Measurements from ENCODE around the gene PIGZ.

Gene PIGZ

DNA sequence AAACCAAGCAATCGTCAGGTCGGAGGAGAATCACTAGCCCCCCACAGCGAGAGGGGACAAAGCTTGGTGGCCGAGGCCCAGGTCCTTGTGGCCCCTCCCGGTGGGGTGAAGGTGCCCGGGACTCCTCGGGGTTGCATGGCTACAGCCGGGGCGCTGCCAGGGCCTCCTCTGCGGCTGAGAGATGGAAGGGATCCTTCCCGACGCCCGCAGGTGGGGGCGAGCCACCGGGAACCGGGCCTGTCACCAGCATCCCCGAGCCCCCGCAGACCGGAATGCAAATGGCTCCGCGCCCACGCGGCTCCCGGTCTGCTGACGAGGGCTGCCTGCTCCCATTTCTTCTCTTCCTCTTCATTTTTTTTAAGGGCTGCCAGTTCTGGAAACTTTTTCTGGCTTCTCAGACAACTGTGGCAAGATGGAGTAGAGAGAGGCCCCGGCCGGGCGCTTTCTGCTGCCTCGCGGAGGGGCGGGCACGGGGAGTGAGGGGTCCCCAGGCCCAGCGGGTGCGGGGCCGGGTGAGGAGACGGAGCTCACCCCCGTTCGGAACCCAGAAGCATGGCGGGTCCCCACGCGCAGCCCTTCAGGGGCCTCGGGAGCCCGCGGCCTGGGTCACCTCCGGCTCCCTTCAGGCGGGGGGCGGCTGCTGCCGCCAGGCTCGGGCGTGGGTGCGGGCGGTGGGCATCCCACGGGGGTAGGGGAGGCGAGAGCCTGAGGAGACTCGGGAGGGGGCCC lies 33.5 kb upstream of the PIGZ start:
- no peak for DNase-seq (ENCODE audit: low read depth)

DNA sequence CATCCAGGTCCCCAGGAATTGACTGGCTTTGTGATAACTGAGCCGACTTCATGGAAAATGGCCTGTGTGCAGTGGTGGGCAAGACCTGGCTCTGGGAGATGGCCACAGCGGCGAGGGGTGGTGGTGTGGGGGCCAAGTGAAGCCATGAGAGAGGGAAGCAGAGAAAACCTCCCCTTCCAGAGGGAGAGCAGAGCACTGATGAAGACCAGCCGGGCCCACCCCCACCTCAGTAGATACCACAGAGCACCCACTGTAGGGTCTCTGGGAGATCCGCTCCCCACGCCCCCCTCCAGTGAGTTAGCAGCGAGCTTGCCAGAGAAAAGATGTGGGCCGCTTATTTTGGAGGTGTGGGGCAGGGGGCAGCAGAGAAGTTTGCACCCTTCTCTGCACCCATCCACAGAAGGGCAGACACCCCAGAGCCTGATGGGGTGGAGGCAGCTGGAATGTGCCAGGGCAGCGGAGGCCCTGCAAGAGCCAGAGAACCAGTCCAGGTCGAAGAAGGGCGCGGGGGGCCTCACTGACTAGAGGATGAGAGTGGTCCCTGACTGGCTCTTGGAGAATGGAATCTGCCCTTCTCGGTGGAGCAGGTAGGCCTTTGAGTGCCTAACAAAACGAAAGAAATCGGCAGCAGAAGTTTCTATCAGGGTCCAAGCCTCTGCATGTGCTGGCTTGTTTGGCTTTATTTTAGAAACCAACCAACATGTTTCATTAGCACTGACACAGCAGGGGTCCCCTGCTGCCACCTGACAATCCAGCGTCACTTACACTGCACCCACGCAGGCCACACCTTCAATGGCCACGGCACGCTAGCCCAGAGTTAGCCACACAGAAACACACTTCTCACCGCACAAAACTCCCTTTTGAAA lies 32.7 kb upstream of the PIGZ start:
- no peak for DNase-seq (ENCODE audit: low read depth)

GRCh38 chr3:197000211-197000610 lies 31.6 kb upstream of the PIGZ start:
- no peak for DNase-seq (ENCODE audit: low read depth)

DNA sequence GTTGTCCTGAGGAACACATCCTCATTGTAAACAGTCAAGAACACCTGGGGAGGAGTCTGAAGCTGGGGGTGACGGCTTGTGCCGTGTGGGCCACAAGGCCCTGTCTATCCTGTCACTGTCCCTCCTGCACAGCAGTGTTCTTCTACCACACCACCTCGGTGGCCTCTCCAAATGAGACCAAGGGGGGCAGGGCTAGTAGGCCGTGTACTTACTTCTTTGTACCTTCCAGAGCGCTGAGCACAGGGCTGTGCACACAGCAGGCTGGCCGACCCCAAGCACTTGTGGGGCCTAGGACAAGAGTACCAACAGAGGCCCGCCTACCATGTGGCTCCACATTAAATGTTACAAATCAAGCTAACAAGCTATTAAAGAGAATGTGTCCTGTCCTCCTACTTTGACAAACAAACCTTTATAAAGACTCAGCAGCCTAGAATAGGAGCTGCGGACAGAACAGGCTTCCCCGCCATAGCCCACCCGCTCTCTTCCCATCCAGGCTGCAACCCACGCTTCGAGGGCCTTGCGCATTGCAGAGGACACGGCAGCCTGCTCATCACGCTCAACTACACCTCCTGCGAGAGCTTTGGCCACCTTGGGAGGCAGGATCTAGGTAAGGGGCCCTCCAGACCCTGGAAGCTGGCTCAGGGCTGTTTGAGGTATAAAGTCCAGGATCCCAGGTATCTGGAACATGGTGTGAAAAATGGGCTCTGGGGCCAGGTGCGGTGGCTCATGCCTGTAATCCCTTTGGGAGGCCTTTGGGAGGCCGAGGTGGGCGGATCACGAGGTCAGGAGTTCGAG lies 30.5 kb upstream of the PIGZ start:
- no peak for DNase-seq (ENCODE audit: low read depth)

- DNase-seq (ENCODE audit: low read depth), result no peak
Measured at GRCh38 chr3:196997311-196997710, 28.7 kb upstream of the PIGZ start.

- DNase-seq (ENCODE audit: low read depth), result no peak
Measured at GRCh38 chr3:196996454-196997265, 28.0 kb upstream of the PIGZ start.

- no peak for DNase-seq (ENCODE audit: low read depth)
Measured at GRCh38 chr3:196995646-196996355, 27.2 kb upstream of the PIGZ start.

DNA sequence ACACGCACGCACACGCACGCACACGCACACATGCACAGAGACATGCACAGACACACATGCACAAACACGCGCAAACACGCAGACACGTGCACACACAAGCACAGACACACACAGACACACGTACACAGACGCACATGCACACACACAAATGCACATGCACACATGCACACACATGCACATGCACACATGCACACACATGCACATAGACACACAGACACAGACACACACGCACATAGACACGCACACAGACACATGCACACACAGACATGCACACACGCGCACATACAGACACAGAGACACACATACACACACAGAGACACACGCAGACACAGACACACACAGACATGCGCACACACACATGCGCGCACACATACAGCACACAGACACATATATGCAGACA lies 26.4 kb upstream of the PIGZ start:
- no peak for DNase-seq (ENCODE audit: low read depth)

DNA sequence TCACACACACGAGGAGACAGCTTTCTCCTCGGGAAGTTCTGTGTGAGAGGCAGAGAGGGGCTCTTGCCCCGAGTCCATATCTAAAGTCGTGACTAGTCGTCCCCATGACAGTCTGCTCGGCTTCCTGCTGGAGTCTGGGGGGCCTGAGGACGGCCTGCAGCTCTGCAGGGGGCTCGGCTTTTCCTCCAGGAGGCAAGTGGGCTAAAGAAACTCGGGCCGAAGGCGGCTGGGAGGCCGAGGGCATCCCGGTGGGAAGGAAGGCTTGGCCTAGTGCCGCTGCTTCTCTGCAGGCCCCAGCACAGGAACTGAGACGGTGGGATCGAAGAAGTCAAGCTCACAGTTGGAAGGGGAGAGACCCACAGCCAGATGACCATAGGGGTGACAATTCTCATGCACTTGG lies 25.4 kb upstream of the PIGZ start:
- no peak for DNase-seq (ENCODE audit: low read depth)

DNA sequence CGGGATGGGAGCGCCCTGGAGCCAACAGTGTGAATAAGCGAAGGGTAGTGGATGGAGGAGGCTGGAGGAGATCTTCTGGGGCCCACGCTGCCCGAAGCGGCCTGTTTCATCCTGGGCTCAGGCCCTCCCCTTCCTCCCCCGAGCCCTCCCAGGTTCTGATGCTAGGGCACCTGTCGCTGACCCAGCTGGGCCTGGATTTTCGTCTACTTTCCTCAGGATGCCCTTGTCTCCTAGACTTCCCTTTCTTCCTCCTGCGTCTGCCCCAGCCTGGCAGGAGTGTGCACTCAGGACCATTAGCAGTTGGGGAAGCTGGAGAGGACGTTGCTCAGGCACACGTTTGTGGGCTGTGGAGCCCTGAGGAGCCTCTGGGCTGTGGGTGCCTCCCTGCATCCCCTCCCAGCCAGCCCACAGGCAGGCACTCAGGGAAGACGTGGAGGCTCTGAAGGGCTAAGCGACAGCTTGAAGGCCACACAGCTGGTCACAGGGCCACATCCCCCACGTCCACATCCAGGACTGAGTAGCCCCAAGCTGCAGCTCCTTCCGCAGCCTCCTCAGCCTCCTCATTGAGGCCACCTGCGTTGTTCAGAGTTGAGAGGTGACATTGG lies 23.9 kb upstream of the PIGZ start:
- no peak for DNase-seq (ENCODE audit: low read depth)

DNA sequence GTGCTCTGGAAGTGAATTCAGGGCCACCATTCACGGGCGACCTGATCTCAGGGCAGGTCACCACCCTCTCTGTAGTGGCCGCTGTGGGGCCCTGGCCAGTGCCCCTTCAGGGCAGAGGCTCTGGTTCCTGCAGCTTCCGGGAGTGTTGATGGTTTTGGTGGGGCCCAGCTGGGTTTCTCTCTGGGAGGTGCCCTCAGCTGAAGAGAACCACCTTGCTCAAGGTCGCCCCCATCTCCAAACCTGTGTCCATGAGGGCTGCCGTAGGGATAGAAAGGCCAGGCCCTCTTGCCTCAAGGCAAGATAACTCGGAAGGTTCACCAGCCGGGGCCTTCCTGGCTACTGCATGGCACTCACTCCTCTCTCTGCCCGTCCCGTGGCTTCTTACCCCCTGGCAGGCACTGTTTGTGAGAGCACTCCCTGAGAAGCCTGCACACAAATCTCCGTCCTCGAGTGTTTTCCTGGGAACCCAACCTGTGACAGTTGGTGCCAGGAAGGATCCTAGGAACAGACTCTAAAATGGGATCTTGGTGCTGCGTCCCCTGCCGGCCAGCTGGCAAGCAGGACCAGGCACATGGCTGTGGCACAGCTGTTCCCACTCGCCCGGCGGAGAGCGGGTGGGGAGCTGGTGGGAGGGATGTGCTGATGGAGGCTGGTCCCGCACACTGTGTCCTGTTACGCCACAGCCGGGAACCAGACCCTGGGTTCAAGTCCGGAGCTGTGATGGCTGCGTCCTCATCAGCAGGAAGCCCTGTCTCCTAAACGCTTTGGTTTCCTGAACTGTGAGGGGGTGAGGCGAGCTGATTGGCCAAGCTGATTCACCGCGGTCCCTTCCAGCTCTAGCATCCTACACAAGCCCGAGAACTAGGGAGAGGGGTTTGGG lies 23.2 kb upstream of the PIGZ start:
- DNase-seq (ENCODE audit: low read depth), result no peak

- no peak for DNase-seq (ENCODE audit: low read depth)
Measured at GRCh38 chr3:196990601-196991007, 22.0 kb upstream of the PIGZ start.

- no peak for DNase-seq (ENCODE audit: low read depth)
Measured at GRCh38 chr3:196989721-196990262, 21.2 kb upstream of the PIGZ start.

- DNase-seq (ENCODE audit: low read depth), result no peak
Measured at GRCh38 chr3:196988241-196989029, 19.8 kb upstream of the PIGZ start.

GRCh38 chr3:196987022-196987421 lies 18.4 kb upstream of the PIGZ start:
- no peak for DNase-seq (ENCODE audit: low read depth)

GRCh38 chr3:196985954-196986885 lies 17.6 kb upstream of the PIGZ start:
- no peak for DNase-seq (ENCODE audit: low read depth)

DNA sequence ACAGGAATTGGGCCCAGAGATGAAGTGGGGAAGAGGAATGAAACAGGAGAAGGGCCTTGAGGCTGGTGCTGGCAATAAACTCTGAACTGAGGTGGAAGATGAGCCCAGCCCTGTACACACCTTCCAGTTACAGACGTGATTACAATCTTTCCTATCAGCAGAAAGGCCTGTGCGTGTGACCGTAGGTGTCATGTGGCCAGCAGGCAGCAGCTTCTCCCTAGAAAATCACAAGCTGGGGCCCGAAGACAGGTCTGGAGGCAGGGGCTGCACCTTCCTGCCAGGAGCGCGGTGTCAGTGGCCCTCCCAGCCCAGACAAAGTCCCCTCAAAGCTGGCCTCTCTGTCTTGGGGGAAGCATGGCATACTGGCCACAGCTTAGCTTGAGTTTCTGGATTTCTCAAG lies 16.7 kb upstream of the PIGZ start:
- no peak for DNase-seq (ENCODE audit: low read depth)

Data from T-helper 22 cell (primary cell).